H1 (cell line): ENCODE measurements around the gene HMGB3. TPM values are rescaled to one million over a fixed set of nuclear protein-coding genes. Genes with fewer than 3 reads are reported as not detected.

Experiments
- CHD7 ChIP-seq: fragments of 300-600 bp; sonication (generic); IDR thresholded peaks from 2 replicates; pipeline ENCODE4 v1.7.1; 2012; ENCODE audit warnings: low read length, moderate library complexity, mild to moderate bottlenecking, inconsistent platforms; ENCODE audit not compliant: insufficient replicate concordance
- SIRT6 ChIP-seq: IDR thresholded peaks from one replicate; pipeline ENCODE4 v1.7.1; 2012; ENCODE audit warnings: low read length, inconsistent platforms
- polyA plus RNA-seq, 7 experiments: library from polyadenylated mRNA; depleted of rRNA in 3 of 7; stranded (reverse) in 5 of 7; unstranded in 2 of 7; fragments of >200 nt in 5 of 7; fragments of 200-250 nt in 2 of 7; gene quantifications; 1 replicate in 5 of 7; 2 replicates in 1 of 7; 4 replicates in 1 of 7; pipeline versions ENCODE4 v1.2.1 to v1.2.3, GENCODE V29; 2011 to 2013; ENCODE audit warnings: missing spikeins in 2 of 7, mixed read lengths in 2 of 7
- total RNA-seq: library from RNA; stranded (reverse); fragmentation: NEBNext Ultra II Directional; extraction: Animal tissue kit (Norgen Biotek cat#: 25700); gene quantifications from 2 replicates; pipeline ENCODE4 v1.2.1, GENCODE V29; 2021

HMGB3 gene
- total and polyA plus RNA-seq, 2 of the 8 experiments (the other 6 are each of a cell fraction or from before 2014, with no cell fraction given), result 55.8 to 346 TPM

- no peak for TF ChIP-seq CHD7
- no peak for TF ChIP-seq SIRT6
- TF ChIP-seq, all 59 proteins: peak for 0
Measured at GRCh38 chrX:150955590-150955989, 27.5 kb upstream of the HMGB3 start (continued).
